GM06990 (cell line): Measurements from ENCODE around the gene TRMT11.
A peak's percentile ranks its signal among the peaks of the same experiment; 100 is the strongest.

Experiments
- DNase-seq: peaks from one replicate; pipeline ENCODE4 v3.0.0-alpha.2; 2011; ENCODE audit not compliant: insufficient read length; ENCODE audit errors: extremely low read depth
- H3K27me3 ChIP-seq: replicated peaks from 2 replicates; pipeline ENCODE4 v1.6.0; 2011; ENCODE audit warnings: low read length; ENCODE audit not compliant: control insufficient read depth, insufficient read depth
- H3K36me3 ChIP-seq: 2 replicates; pipeline ENCODE4 v1.5.1; 2011; ENCODE audit warnings: low read length; ENCODE audit not compliant: control insufficient read depth, insufficient read depth
- H3K4me3 ChIP-seq: replicated peaks from 2 replicates; pipeline ENCODE4 v1.5.1; 2011; ENCODE audit warnings: low read depth, mild to moderate bottlenecking, control low read depth, low read length
- CTCF ChIP-seq: IDR thresholded peaks from 2 replicates; pipeline ENCODE4 v1.5.1; 2011; ENCODE audit warnings: low read length, control low read depth, mild to moderate bottlenecking, inconsistent platforms; ENCODE audit not compliant: insufficient read depth, poor library complexity, severe bottlenecking

TRMT11 gene

GRCh38 chr6:125986301-125987025 is at the start of gene TRMT11:
Gene TRMT11 (plus strand): TSS chr6:125986540. CDS start chr6:125986551, 11 bp downstream.
- peak; percentile 95 for DNase-seq
- no peaks in the 10 kb centered on the region for H3K27me3 ChIP-seq
- peak within 1 kb of the TSS; percentile 92 for H3K4me3 ChIP-seq
- peak; percentile 1 for TF ChIP-seq CTCF
- no peaks in the 10 kb centered on the region for H3K36me3 ChIP-seq

- Histone ChIP-seq H3K27me3 (no peaks in the 10 kb centered on the region), H3K36me3 (no peaks in the 10 kb centered on the region), H3K4me3 (no peak overlapping the region)
- no peak for TF ChIP-seq CTCF
- no peak for DNase-seq
These were observed 47.3 kb upstream of the TRMT11 start for GRCh38 chr6:125939026-125939425.

- no peak for TF ChIP-seq CTCF
- no peaks in the 10 kb centered on the region for H3K27me3 ChIP-seq
- H3K4me3 ChIP-seq: no peak overlapping the region
- no peaks in the 10 kb centered on the region for H3K36me3 ChIP-seq
- DNase-seq: no peak
These were observed 46.5 kb upstream of the TRMT11 start for GRCh38 chr6:125939791-125940190.

GRCh38 chr6:125940247-125941041 is 45.9 kb upstream of the TRMT11 start:
- no peaks in the 10 kb centered on the region for H3K36me3 ChIP-seq
- TF ChIP-seq CTCF: no peak
- H3K27me3 ChIP-seq: no peaks in the 10 kb centered on the region
- H3K4me3 ChIP-seq: no peak overlapping the region
- no peak for DNase-seq

- no peak for DNase-seq
These were observed 43.4 kb upstream of the TRMT11 start for GRCh38 chr6:125942672-125943527.

More at GRCh38 chr6:125942672-125943527, 43.4 kb upstream of the TRMT11 start:
- no peak for TF ChIP-seq CTCF
- H3K36me3 ChIP-seq: no peaks in the 10 kb centered on the region
- H3K4me3 ChIP-seq: no peak overlapping the region
- H3K27me3 ChIP-seq: no peaks in the 10 kb centered on the region
